Measurements from ENCODE around the gene ST8SIA6.

The ST8SIA6 gene

GRCh38 chr10:17352583-17352982 lies 101.8 kb downstream of the ST8SIA6 start:
- no peak overlapping the region for H3K27ac ChIP-seq
- TF ChIP-seq CTCF (conservative IDR thresholded peaks at IDR 0.05), result no peak

GRCh38 chr10:17351506-17351905 lies 102.9 kb downstream of the ST8SIA6 start:
- no peak overlapping the region for H3K27ac ChIP-seq

DNA sequence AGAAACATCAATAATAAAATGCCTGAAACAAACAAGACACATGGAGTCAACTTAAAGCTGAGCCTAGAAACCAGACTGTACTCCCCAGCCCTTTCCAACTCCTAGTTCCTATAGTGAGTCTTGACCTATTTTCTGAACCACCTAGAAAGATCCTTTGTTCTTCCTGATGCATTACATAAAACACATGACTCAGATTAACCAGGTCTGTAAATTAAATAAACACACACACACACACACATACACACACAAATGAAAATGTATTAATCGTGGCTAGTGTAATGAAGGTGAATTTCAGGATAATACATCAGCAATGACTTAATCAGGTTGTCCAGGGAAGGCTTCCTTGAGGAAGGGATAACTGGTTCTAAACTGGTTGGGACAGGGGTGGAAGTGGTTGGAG lies 104.7 kb downstream of the ST8SIA6 start:
- H3K27ac ChIP-seq, result no peak overlapping the region; the same call in 1 of the 2 replicates
- TF ChIP-seq CTCF (conservative IDR thresholded peaks at IDR 0.05), result no peak

More at GRCh38 chr10:17351506-17351905, 102.9 kb downstream of the ST8SIA6 start:
- no peak for TF ChIP-seq CTCF (conservative IDR thresholded peaks at IDR 0.05)

GRCh38 chr10:17348501-17349349 lies 105.7 kb downstream of the ST8SIA6 start:
- no peak for TF ChIP-seq CTCF (conservative IDR thresholded peaks at IDR 0.05)
- peak overlapping the region; percentile 60 for H3K27ac ChIP-seq

DNA sequence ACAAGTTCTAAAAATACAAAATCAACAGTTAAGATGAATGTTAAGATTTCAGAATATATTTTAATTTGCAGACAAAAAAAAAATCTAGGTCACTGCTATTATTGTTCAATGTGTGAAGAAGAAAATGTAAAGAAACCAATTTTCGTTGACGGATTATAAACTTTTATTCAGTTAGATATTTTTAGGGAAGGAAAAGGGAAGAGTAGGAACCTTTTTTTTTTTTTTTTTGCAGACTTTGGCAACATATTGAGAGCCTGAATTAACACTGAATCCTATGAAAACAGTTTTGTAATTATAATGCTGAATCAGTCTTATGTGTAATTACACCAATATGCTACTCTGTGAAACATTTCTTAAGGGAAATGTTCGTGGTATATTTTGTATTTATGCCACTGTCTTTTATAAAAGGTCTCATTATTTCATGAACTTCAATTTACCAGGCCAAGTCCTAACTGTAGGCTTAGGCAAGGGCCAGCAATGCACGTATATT lies 106.3 kb downstream of the ST8SIA6 start:
- TF ChIP-seq CTCF (conservative IDR thresholded peaks at IDR 0.05), result no peak

GRCh38 chr10:17344206-17344605 lies 110.2 kb downstream of the ST8SIA6 start:
- no peak for TF ChIP-seq CTCF (conservative IDR thresholded peaks at IDR 0.05)
- no peak overlapping the region for H3K27ac ChIP-seq

More for the DNA sequence above, 106.3 kb downstream of the ST8SIA6 start:
- H3K27ac ChIP-seq, result peak overlapping the region; percentile 60

GRCh38 chr10:17343118-17343517 lies 111.3 kb downstream of the ST8SIA6 start:
- H3K27ac ChIP-seq, result no peak overlapping the region
- TF ChIP-seq CTCF (conservative IDR thresholded peaks at IDR 0.05), result no peak
